ENCODE measurements around the gene ATXN2.
A peak's percentile ranks its signal among the peaks of the same experiment; 100 is the strongest.

The ATXN2 gene

DNA sequence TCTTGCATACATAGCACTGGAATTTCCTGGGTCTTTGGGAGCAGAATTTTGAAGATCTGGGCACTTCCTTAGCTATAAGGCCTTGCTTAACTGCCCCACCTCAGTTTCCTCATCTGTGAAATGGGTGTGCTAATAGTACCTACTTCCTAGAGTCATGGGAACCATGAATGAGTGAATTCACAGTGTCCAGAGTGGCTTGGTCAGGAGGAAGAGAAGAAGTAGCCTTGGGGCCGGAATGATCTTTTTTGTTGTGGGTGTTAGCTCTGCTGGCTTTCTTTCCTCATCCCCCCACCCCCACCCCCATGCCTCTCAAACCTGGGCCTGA, 191.0 kb downstream of the ATXN2 start:
- Mint-ChIP-seq H3K27me3 (ENCODE audit: low read depth) (peaks cover 17% of the 10 kb centered on the region), H3K4me1 (peaks cover 37% of the 10 kb centered on the region), H3K27ac (peak overlapping the region in 2 of 3 experiments; percentile 42 to 49), H3K9me3 (no peaks in the 10 kb centered on the region), H3K36me3 (ENCODE audit: low read depth) (no peaks in the 10 kb centered on the region), H3K4me3 (peak overlapping the region; percentile 81 to 89 (median 85))
- TF ChIP-seq, protein P1, sequence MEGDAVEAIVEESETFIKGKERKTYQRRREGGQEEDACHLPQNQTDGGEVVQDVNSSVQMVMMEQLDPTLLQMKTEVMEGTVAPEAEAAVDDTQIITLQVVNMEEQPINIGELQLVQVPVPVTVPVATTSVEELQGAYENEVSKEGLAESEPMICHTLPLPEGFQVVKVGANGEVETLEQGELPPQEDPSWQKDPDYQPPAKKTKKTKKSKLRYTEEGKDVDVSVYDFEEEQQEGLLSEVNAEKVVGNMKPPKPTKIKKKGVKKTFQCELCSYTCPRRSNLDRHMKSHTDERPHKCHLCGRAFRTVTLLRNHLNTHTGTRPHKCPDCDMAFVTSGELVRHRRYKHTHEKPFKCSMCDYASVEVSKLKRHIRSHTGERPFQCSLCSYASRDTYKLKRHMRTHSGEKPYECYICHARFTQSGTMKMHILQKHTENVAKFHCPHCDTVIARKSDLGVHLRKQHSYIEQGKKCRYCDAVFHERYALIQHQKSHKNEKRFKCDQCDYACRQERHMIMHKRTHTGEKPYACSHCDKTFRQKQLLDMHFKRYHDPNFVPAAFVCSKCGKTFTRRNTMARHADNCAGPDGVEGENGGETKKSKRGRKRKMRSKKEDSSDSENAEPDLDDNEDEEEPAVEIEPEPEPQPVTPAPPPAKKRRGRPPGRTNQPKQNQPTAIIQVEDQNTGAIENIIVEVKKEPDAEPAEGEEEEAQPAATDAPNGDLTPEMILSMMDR (IDR thresholded peaks at IDR 0.05; ENCODE audit: unreplicated experiment in 3 of 3), result no peak

DNA sequence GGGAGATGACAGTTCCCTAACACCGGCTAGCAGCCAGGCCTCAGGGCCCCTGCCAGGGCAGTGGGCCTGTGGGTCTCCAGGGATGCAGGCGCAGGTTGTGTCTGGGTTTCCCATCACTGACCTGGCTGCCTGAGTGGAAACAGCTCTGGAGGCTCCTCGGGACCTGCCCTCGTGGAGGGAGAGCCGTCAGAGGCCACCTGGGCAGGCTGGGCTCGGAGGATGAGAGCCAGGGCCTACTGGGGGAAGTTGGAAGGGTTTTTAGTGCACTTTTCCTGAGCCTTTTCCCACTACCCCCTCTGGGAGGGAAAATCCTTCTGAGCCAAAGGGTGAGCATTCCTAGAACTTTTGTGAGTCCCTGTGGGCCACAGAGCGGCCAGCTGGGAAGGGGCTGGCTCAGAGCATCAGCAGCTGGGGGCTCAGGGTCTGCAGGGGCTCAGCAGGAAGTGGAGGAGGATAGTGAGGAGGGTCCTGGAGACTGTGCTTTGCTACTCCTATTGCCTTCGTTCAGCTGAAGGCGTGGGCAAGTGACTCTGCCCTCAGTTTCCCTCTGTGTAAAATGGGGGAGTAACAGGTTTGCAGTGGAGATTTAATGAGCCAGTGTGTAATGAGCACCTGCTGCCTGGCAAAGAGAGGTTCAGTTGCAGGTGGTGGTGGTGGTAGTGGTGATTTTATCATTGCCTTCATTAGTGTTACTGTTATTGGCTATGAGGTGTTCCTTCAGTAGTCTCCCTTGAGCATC, 191.6 kb downstream of the ATXN2 start:
- H3K9me3 Mint-ChIP-seq, result no peaks in the 10 kb centered on the region
- TF ChIP-seq, protein P1 (IDR thresholded peaks at IDR 0.05; ENCODE audit: unreplicated experiment in 3 of 3), result no peak
- H3K36me3 Mint-ChIP-seq (ENCODE audit: low read depth), result no peaks in the 10 kb centered on the region
- peaks cover 35% of the 10 kb centered on the region for H3K4me1 Mint-ChIP-seq
- peak overlapping the region; percentile 44 to 74 (median 49) for H3K27ac Mint-ChIP-seq
- peak overlapping the region; percentile 81 to 89 (median 85) for H3K4me3 Mint-ChIP-seq
- peaks cover 21% of the 10 kb centered on the region for H3K27me3 Mint-ChIP-seq (ENCODE audit: low read depth)

DNA sequence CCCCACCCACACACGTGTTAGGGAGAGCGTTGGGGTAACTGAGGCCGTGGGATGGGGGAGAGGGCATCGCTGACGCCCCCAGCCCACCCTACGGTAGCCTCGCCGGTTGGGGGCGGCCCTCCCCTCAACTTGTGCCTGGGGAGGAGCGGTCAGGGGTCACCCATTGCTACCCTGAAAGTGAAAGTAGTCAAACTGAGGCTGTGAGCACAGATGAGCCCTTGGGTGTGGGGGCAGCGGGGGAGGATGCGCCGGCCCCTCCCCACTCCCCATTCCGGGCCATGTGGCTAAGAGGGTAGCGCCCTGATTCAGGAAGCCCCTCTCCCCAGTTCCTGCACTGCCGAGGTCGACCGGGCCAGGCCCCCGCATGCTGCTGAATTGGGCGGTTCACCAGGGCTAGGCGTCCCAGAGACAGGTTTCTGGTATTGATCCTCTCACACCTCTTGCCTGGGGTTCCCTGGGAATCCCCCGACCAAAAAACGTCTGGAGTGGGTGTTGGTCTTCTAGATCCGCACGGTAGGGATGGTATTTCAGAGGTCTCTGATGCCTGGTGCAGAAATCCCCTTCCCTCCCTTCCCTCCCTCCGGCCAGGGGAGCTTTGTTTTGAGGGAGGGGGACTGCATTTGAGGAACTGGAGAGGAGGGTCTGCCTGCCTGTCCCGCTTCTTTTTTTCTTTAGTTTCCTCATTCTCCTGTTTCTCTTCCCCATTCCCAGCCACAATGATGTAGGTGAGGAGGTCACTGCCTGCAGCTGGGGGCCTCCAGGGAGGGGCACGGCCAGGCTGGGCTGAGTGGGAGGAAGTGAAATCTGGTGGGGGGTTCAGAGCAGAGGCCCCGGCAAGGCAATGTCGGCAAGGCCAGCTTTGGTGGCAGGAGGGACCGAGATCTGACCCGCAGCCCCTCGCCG, 192.4 kb downstream of the ATXN2 start:
- TF ChIP-seq, protein P1 (IDR thresholded peaks at IDR 0.05; ENCODE audit: unreplicated experiment in 3 of 3), result no peak
- H3K9me3 Mint-ChIP-seq, result no peaks in the 10 kb centered on the region
- peaks cover 28% of the 10 kb centered on the region for H3K4me1 Mint-ChIP-seq
- peaks cover 21% of the 10 kb centered on the region for H3K27me3 Mint-ChIP-seq (ENCODE audit: low read depth)
- H3K4me3 Mint-ChIP-seq, result peak overlapping the region; percentile 81 to 89 (median 85)
- H3K27ac Mint-ChIP-seq, result peak overlapping the region; percentile 44 to 61 (median 59)
- H3K36me3 Mint-ChIP-seq (ENCODE audit: low read depth), result no peaks in the 10 kb centered on the region

DNA sequence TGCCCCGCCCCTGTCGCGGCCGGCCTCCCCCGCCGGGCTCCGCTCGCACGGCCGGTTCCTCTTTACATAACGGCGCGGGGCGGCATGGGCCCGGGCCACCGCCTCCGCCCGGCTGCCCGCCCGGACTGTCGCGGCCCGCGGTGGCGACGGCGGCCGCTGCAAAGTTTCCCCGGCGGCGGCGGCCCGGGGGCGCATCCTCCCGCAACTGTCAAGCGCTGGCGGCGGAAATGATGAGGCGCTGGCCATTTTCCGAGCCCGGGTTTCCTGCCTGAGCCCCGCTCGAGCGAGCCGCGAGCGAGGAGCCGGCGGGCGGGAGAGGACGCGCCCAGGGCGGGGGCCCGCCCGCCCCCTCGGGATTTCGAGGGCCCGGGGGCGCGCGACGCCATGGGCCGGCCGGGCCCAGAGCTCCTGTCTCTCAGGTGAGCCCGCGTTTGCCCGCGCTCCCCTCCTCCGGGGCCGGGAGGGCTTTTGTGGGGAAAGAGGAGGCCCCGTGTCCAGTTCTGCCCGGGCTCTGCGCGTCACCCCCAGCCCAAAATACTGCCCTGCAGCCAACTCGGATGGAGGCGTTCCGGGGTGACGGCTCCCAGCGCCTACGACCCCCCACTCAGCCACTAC, 193.1 kb downstream of the ATXN2 start, which contains the start of gene SH2B3:
SH2B3 (plus strand) TSS at position 65 of the 615 bp plus-strand sequence. CDS start 12,223 bp downstream, outside the sequence.
- Mint-ChIP-seq H3K4me1 (peaks cover 28% of the 10 kb centered on the region), H3K4me3 (peak within 1 kb of the TSS; percentile 84 to 89 (median 85)), H3K9me3 (no peaks in the 10 kb centered on the region), H3K27ac (peak within 1 kb of the TSS; percentile 43 to 70 (median 59)), H3K36me3 (ENCODE audit: low read depth) (no peaks in the 10 kb centered on the region), H3K27me3 (ENCODE audit: low read depth) (peaks cover 21% of the 10 kb centered on the region)
- TF ChIP-seq, protein P1 (IDR thresholded peaks at IDR 0.05; ENCODE audit: unreplicated experiment in 3 of 3), result no peak

DNA sequence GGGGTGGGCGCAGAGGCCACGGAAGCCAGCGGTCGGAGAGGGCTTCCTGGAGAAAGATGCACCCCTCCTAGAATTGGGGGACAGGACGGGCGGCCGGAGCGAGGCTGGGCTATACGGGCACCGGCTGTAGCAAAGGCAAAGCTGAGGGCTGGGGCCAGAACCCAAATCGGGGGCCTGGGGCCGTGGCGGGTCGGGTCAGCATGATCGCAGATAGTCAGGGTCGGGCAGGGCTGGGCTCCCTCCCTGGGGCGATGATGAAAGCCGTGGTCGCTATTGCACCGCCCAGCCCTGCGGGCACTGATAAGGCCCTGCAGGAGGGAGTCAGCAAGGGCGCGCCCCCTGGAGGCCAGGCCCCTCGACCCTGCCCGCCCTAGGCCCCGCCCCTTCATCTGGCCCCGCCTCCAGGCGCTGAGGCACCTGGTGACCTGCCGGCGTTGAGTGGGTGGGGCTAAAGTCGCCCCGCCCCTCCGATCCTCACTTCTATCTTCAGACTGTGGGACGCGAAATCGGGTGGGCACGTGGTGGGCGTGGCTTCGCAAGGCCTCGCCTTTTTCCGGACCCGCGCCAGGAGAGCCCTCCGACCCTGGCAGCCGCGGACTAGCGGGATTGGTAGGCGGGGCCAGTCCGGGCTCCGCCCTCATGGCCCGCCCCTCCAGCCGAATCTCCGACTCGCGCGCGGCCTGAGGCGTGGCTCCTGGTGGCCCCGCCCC, 193.8 kb downstream of the ATXN2 start:
- Mint-ChIP-seq H3K36me3 (ENCODE audit: low read depth) (no peaks in the 10 kb centered on the region), H3K27ac (no peak overlapping the region), H3K9me3 (no peaks in the 10 kb centered on the region), H3K4me1 (peaks cover 28% of the 10 kb centered on the region), H3K4me3 (peak overlapping the region; percentile 83 to 85 (median 84)), H3K27me3 (ENCODE audit: low read depth) (peaks cover 21% of the 10 kb centered on the region)
- TF ChIP-seq, protein P1 (IDR thresholded peaks at IDR 0.05; ENCODE audit: unreplicated experiment in 3 of 3), result peak; percentile 32 to 60 (median 39)

All from nephron (organoid).